Peyer's patch (tissue), 4 donors: ENCODE measurements around the gene NOMO2.
"Not testable (repeated sequence)": the region's sequence is repeated elsewhere in the genome, so short reads cannot be mapped to it uniquely, and the experiment has no call there.

ENCODE experiments used
- CTCF ChIP-seq, 6 experiments: fragments of 450-650 bp in 4 of 6; fragments of 200-600 bp in 2 of 6; sonication (generic) in 1 of 6; IDR thresholded peaks; one replicate each; pipeline ENCODE4 v1.5.1; 2017 to 2019; ENCODE audit warnings: antibody characterized with exemption in 6 of 6, mild to moderate bottlenecking in 3 of 6, moderate library complexity in 1 of 6
- POLR2A ChIP-seq, 2 donors: fragments of 450-650 bp; IDR thresholded peaks; one replicate each; pipeline ENCODE4 v1.5.1; 2017; ENCODE audit warnings: antibody characterized with exemption in 2 of 2, mild to moderate bottlenecking in 2 of 2, moderate library complexity in 2 of 2

DNA sequence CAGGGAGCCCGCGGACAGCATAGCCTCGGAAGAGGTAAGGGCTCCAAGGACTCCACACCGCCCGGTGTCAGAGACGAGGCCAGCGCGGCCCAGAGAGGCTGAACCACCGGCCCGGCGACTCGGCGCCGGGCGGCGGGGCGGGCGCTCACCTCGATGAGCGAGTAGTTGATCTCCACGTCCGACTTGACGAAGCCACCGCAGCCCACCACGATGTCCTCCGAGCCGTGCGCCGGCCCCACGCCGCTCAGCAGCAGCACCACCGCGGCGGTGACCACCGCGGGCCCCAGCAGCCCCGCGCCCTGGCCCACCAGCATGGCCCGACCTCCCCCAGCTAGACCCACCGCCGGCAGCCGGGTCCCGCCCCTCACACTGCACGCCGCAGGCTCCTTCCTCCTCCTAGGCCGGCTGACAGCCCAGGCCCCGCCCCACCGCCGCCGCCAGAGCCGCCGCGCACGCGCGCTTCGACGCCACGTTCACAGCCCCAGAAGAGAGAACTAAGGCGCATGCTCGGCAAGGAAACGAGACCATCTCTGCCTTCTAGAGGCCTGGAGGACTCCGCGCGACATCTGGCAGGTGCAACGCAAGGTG, at the start of gene NOMO2:
- TF ChIP-seq CTCF (IDR thresholded peaks at IDR 0.05) = peak in 1 of 6 experiments; percentile 27
- TF ChIP-seq POLR2A (IDR thresholded peaks at IDR 0.05) = not testable (repeated sequence)
